HepG2 (cell line): ENCODE results near the gene PLS1. TPM values are rescaled to one million over a fixed set of nuclear protein-coding genes. Genes with fewer than 3 reads are reported as not detected.

Experiments
- MLLT10 ChIP-seq: sonication (generic); formaldehyde crosslinking; IDR thresholded peaks from 2 replicates; pipeline ENCODE4 v1.4.0; 2020; ENCODE audit warnings: missing genetic modification reagents
- RBFOX2 ChIP-seq: fragments of 200-400 bp; formaldehyde crosslinking; IDR thresholded peaks from 2 replicates; pipeline ENCODE4 v1.6.1; 2017; ENCODE audit warnings: low read depth, mild to moderate bottlenecking, low read length
- RXRA ChIP-seq: sonication (generic); formaldehyde crosslinking; IDR thresholded peaks from 2 replicates; pipeline ENCODE4 v1.5.1; 2020; ENCODE audit warnings: missing genetic modification reagents
- SIN3A ChIP-seq: IDR thresholded peaks from 2 replicates; pipeline ENCODE4 v1.6.1; 2011; ENCODE audit warnings: low read depth, mild to moderate bottlenecking, control low read depth, low read length, borderline replicate concordance
- SSRP1 ChIP-seq: IDR thresholded peaks from 2 replicates; pipeline ENCODE4 v1.6.1; 2016; ENCODE audit warnings: control low read depth
- ZFP37 ChIP-seq: sonication (generic); formaldehyde crosslinking; IDR thresholded peaks from 2 replicates; pipeline ENCODE4 v1.4.0; 2020; ENCODE audit warnings: missing genetic modification reagents, borderline replicate concordance
- ZFP90 ChIP-seq: sonication (generic); formaldehyde crosslinking; IDR thresholded peaks from 2 replicates; pipeline ENCODE4 v1.8.0; 2022; ENCODE audit warnings: missing genetic modification reagents, mild to moderate bottlenecking, inconsistent platforms, borderline replicate concordance
- ZKSCAN5 ChIP-seq: sonication (generic); formaldehyde crosslinking; IDR thresholded peaks from 2 replicates; pipeline ENCODE4 v1.5.1; 2020; ENCODE audit warnings: mild to moderate bottlenecking, missing genetic modification reagents
- ZMYM2 ChIP-seq: sonication (generic); formaldehyde crosslinking; IDR thresholded peaks from 2 replicates; pipeline ENCODE4 v1.8.0; 2022; ENCODE audit warnings: mild to moderate bottlenecking, missing genetic modification reagents
- ZNF335 ChIP-seq: sonication (generic); formaldehyde crosslinking; IDR thresholded peaks from 2 replicates; pipeline ENCODE4 v1.4.0; 2020; ENCODE audit warnings: missing genetic modification reagents
- ZNF501 ChIP-seq: sonication (generic); formaldehyde crosslinking; IDR thresholded peaks from 2 replicates; pipeline ENCODE4 v1.5.1; 2020; ENCODE audit warnings: mild to moderate bottlenecking, moderate library complexity, missing genetic modification reagents
- ZNF674 ChIP-seq: sonication (generic); formaldehyde crosslinking; IDR thresholded peaks from 2 replicates; pipeline ENCODE4 v1.5.0; 2020; ENCODE audit warnings: low read depth, mild to moderate bottlenecking, missing genetic modification reagents
- ZNF678 ChIP-seq: sonication (generic); formaldehyde crosslinking; IDR thresholded peaks from 2 replicates; pipeline ENCODE4 v1.4.0; 2020; ENCODE audit warnings: mild to moderate bottlenecking, missing genetic modification reagents
- ZNF850 ChIP-seq: sonication (generic); formaldehyde crosslinking; conservative IDR thresholded peaks from 2 replicates; pipeline ENCODE4 v1.9.0; 2021; ENCODE audit warnings: mild to moderate bottlenecking, missing genetic modification reagents
- ZSCAN22 ChIP-seq: sonication (generic); formaldehyde crosslinking; IDR thresholded peaks from 2 replicates; pipeline ENCODE4 v1.4.0; 2020; ENCODE audit warnings: mild to moderate bottlenecking, missing genetic modification reagents
- polyA plus RNA-seq, 8 experiments: library from polyadenylated mRNA; depleted of rRNA in 3 of 8; stranded (reverse) in 7 of 8; unstranded in 1 of 8; fragments of >200 nt; fragmentation: Illumina TruSeq in 4 of 8; extraction: Trizol in 4 of 8; gene quantifications; 2 replicates each; pipeline versions ENCODE4 v1.2.1 to v1.2.3, GENCODE V29; 2011 to 2016; ENCODE audit warnings: low read depth in 4 of 8, missing spikeins in 1 of 8, mixed read lengths in 1 of 8; ENCODE audit not compliant: insufficient read depth in 1 of 8
- total RNA-seq, 5 experiments: library from RNA; depleted of rRNA; stranded (reverse); fragments of >200 nt; fragmentation: Illumina TruSeq; extraction: Trizol; gene quantifications; 2 replicates each; pipeline ENCODE4 v1.2.3, GENCODE V29; 2016; ENCODE audit warnings: low read depth in 1 of 5
- TF ChIP-seq, protein P1 (sequence below): sonication (generic); formaldehyde crosslinking; IDR thresholded peaks from 2 replicates; pipeline ENCODE4 v1.4.0; 2020; ENCODE audit warnings: mild to moderate bottlenecking, low read depth, missing genetic modification reagents
- TF ChIP-seq, protein P2 (sequence below): sonication (generic); formaldehyde crosslinking; IDR thresholded peaks from 2 replicates; pipeline ENCODE4 v1.9.0; 2021; ENCODE audit warnings: missing genetic modification reagents, borderline replicate concordance
- TF ChIP-seq, protein P3 (sequence below): sonication (generic); formaldehyde crosslinking; IDR thresholded peaks from 2 replicates; pipeline ENCODE4 v1.9.0; 2022; ENCODE audit warnings: low read depth, missing genetic modification reagents
- TF ChIP-seq, protein P4 (sequence below): sonication (generic); formaldehyde crosslinking; conservative IDR thresholded peaks from 2 replicates; pipeline ENCODE4 v1.8.0; 2022; ENCODE audit warnings: missing genetic modification reagents
- TF ChIP-seq, protein P5 (sequence below): sonication (generic); formaldehyde crosslinking; IDR thresholded peaks from 2 replicates; pipeline ENCODE4 v1.4.0; 2020; ENCODE audit warnings: mild to moderate bottlenecking, missing genetic modification reagents

PLS1 gene
- total and polyA plus RNA-seq, 2 of the 13 experiments (the other 11 are each of a cell fraction or from before 2014, with no cell fraction given), result 11.2 to 21.1 TPM

DNA sequence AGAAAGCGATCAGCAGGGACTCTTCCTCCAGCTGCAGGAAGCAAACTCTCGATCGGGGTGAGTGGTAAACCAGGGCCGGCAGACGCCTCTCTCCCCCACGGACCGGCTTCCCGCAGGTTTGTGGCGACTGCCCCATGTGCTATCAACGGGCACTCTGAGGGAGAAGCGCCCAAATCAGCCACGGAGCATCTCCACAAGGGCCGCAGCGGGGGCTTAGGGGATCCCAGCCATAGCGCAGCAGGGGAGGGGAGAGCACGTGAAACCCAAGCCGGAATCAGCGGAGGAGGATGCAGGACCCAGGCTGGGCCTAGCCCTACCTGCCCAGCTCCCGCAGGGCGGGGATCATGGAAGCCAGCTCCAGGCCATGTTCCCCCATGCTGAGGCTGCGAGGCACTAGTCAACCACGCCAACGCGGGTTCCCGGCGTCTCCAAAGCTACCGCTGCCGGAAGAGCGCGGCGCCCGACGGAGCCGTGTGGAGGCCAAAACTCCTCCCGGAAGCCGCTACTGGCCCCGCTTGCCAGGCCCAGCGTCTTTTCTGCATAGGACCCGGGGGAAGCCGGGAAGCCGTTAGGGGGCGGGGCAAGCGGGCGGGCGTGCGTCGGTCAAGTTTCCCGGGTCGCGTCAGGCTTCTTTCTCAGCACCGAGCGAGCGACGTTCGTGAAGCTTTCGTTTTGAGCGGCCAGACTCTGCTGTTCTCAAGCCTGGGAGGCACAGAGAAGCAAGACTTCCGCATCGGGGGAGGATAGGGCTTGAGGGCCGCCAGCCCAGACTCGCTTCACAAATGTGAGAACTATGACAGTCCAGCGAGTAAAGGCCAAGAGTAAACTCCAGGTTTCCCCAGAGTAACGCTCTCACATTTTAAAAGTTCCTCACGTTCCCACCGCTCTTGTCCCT is 17.6 kb upstream of the PLS1 start, which contains the start of gene ATR (continued):
- TF ChIP-seq, protein P1, sequence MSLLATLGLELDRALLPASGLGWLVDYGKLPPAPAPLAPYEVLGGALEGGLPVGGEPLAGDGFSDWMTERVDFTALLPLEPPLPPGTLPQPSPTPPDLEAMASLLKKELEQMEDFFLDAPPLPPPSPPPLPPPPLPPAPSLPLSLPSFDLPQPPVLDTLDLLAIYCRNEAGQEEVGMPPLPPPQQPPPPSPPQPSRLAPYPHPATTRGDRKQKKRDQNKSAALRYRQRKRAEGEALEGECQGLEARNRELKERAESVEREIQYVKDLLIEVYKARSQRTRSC (CRISPR knock-in tag), result 0 out of 2 replicates have a peak, but pooled peaks have one; percentile 62
- TF ChIP-seq RBFOX2, result peak; percentile 93
- TF ChIP-seq, protein P2, sequence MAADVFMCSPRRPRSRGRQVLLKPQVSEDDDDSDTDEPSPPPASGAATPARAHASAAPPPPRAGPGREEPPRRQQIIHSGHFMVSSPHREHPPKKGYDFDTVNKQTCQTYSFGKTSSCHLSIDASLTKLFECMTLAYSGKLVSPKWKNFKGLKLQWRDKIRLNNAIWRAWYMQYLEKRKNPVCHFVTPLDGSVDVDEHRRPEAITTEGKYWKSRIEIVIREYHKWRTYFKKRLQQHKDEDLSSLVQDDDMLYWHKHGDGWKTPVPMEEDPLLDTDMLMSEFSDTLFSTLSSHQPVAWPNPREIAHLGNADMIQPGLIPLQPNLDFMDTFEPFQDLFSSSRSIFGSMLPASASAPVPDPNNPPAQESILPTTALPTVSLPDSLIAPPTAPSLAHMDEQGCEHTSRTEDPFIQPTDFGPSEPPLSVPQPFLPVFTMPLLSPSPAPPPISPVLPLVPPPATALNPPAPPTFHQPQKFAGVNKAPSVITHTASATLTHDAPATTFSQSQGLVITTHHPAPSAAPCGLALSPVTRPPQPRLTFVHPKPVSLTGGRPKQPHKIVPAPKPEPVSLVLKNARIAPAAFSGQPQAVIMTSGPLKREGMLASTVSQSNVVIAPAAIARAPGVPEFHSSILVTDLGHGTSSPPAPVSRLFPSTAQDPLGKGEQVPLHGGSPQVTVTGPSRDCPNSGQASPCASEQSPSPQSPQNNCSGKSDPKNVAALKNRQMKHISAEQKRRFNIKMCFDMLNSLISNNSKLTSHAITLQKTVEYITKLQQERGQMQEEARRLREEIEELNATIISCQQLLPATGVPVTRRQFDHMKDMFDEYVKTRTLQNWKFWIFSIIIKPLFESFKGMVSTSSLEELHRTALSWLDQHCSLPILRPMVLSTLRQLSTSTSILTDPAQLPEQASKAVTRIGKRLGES (CRISPR knock-in tag), result peak; percentile 8; the same call in 1 of the 2 replicates
- TF ChIP-seq ZSCAN22 (CRISPR knock-in tag), result no peak
- peak; percentile 98; the same call in 1 of the 2 replicates for TF ChIP-seq ZNF678 (CRISPR knock-in tag)
- no peak for TF ChIP-seq ZNF674 (CRISPR knock-in tag)
- TF ChIP-seq, protein P3, sequence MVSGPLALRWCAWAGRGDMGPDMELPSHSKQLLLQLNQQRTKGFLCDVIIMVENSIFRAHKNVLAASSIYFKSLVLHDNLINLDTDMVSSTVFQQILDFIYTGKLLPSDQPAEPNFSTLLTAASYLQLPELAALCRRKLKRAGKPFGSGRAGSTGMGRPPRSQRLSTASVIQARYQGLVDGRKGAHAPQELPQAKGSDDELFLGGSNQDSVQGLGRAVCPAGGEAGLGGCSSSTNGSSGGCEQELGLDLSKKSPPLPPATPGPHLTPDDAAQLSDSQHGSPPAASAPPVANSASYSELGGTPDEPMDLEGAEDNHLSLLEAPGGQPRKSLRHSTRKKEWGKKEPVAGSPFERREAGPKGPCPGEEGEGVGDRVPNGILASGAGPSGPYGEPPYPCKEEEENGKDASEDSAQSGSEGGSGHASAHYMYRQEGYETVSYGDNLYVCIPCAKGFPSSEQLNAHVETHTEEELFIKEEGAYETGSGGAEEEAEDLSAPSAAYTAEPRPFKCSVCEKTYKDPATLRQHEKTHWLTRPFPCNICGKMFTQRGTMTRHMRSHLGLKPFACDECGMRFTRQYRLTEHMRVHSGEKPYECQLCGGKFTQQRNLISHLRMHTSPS (CRISPR knock-in tag), result no peak
- TF ChIP-seq SIN3A, result peak; percentile 99
- TF ChIP-seq, protein P4, sequence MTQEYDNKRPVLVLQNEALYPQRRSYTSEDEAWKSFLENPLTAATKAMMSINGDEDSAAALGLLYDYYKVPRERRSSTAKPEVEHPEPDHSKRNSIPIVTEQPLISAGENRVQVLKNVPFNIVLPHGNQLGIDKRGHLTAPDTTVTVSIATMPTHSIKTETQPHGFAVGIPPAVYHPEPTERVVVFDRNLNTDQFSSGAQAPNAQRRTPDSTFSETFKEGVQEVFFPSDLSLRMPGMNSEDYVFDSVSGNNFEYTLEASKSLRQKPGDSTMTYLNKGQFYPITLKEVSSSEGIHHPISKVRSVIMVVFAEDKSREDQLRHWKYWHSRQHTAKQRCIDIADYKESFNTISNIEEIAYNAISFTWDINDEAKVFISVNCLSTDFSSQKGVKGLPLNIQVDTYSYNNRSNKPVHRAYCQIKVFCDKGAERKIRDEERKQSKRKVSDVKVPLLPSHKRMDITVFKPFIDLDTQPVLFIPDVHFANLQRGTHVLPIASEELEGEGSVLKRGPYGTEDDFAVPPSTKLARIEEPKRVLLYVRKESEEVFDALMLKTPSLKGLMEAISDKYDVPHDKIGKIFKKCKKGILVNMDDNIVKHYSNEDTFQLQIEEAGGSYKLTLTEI (CRISPR knock-in tag), result no peak
- peak; percentile 89 for TF ChIP-seq ZMYM2 (CRISPR knock-in tag)
- peak; percentile 94 for TF ChIP-seq RXRA (CRISPR knock-in tag)
- no peak for TF ChIP-seq MLLT10 (CRISPR knock-in tag)
- 0 out of 2 replicates have a peak, but pooled peaks have one; percentile 6 for TF ChIP-seq ZNF850 (CRISPR knock-in tag)
- TF ChIP-seq, protein P5, sequence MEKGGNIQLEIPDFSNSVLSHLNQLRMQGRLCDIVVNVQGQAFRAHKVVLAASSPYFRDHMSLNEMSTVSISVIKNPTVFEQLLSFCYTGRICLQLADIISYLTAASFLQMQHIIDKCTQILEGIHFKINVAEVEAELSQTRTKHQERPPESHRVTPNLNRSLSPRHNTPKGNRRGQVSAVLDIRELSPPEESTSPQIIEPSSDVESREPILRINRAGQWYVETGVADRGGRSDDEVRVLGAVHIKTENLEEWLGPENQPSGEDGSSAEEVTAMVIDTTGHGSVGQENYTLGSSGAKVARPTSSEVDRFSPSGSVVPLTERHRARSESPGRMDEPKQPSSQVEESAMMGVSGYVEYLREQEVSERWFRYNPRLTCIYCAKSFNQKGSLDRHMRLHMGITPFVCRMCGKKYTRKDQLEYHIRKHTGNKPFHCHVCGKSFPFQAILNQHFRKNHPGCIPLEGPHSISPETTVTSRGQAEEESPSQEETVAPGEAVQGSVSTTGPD (CRISPR knock-in tag), result no peak; the same call in 1 of the 2 replicates
- TF ChIP-seq SSRP1 (CRISPR knock-in tag), result peak; percentile 86; the same call in 1 of the 2 replicates
- TF ChIP-seq ZFP37 (CRISPR knock-in tag), result peak; percentile 55; the same call in 1 of the 2 replicates
- peak; percentile 100 for TF ChIP-seq ZNF501 (CRISPR knock-in tag)
- peak; percentile 74; the same call in 1 of the 2 replicates for TF ChIP-seq ZNF335 (CRISPR knock-in tag)
- no peak for TF ChIP-seq ZKSCAN5
- peak; percentile 94 for TF ChIP-seq ZFP90 (CRISPR knock-in tag)
